K562 (cell line): Measurements from ENCODE around the gene ASPG. TPM values are rescaled to one million over a fixed set of nuclear protein-coding genes. Genes with fewer than 3 reads are reported as not detected.

ENCODE experiments used
- ATAC-seq: fragments of 200-7000 bp; cut with Tn5 transposase; 3 replicates; pipeline ENCODE4 v1.9.1; 2020; ENCODE audit warnings: moderate library complexity
- BruUV-seq: library from RNA; stranded (reverse); fragments of 400-500 nt; replicated peaks from 2 replicates; lab custom pipeline; 2021; lab: Mats Ljungman, UMichigan
- CTCF ChIA-PET: fragments of 300-600 bp; formaldehyde crosslinking; extraction: SDS; loops from one replicate; lab custom pipeline; 2021; ENCODE audit warnings: low intra/inter-chr PET ratio; lab: Yijun Ruan, JAX
- POLR2A ChIA-PET: fragments of 300-600, 350-650 bp; sonication (Branson Sonifier 250); formaldehyde crosslinking; extraction: SDS; loops from one replicate; lab custom pipeline; 2021; ENCODE audit warnings: antibody characterized with exemption, inconsistent platforms; lab: Yijun Ruan, JAX
- DNase-seq, 4 experiments: peaks; one replicate each; pipeline versions ENCODE4 v3.0.0 to v3.0.0-alpha.2; 2011 to 2018; ENCODE audit warnings: low spot score in 3 of 4, mixed read lengths in 3 of 4; ENCODE audit errors: extremely low read depth in 1 of 4
- FAIRE-seq: peaks from 2 replicates; lab custom pipeline; 2011; peaks lifted over from hg19 to GRCh38; lab: Jason Lieb, UNC
- H2AFZ ChIP-seq: 2 replicates; pipeline ENCODE4 v1.6.0; 2011; ENCODE audit warnings: low read depth, low read length, control low read depth, inconsistent platforms
- H3K27ac ChIP-seq: fragments of 200-600 bp; 3 replicates; pipeline ENCODE4 v1.8.0; 2011; ENCODE audit warnings: low read depth, mild to moderate bottlenecking, control low read depth, inconsistent platforms, low read length, moderate library complexity, mixed read lengths; ENCODE audit errors: extremely low read depth
- H3K27me3 ChIP-seq, 2 experiments: fragments of 300-600 bp in 1 of 2; 2 replicates in 1 of 2; 3 replicates in 1 of 2; pipeline versions ENCODE4 v1.6.0 to v1.8.0; 2011; ENCODE audit warnings: inconsistent platforms in 2 of 2, low read length in 2 of 2, mild to moderate bottlenecking in 1 of 2, mixed read lengths in 1 of 2, moderate library complexity in 1 of 2; ENCODE audit not compliant: control insufficient read depth in 2 of 2, insufficient read depth in 2 of 2
- H3K36me3 ChIP-seq: fragments of 300-600 bp; 3 replicates; pipeline ENCODE4 v1.8.0; 2011; ENCODE audit warnings: mild to moderate bottlenecking, low read length, inconsistent platforms; ENCODE audit not compliant: control insufficient read depth, insufficient read depth
- H3K4me1 ChIP-seq, 2 experiments: fragments of 200-600 bp in 1 of 2; replicated peaks in 1 of 2; 2 replicates in 1 of 2; 3 replicates in 1 of 2; pipeline versions ENCODE4 v1.5.1 to v1.8.0; 2011; ENCODE audit warnings: inconsistent platforms in 2 of 2, low read length in 2 of 2, mild to moderate bottlenecking in 1 of 2, mixed read lengths in 1 of 2, moderate library complexity in 1 of 2; ENCODE audit not compliant: control insufficient read depth in 2 of 2, insufficient read depth in 2 of 2
- H3K4me2 ChIP-seq: 2 replicates; pipeline ENCODE4 v1.6.1; 2011; ENCODE audit warnings: low read length, control low read depth, inconsistent platforms, mixed read lengths; ENCODE audit not compliant: insufficient read depth
- H3K4me3 ChIP-seq: fragments of 200-600 bp; sonication (generic), shearing (Covaris generic); 2 replicates; pipeline ENCODE4 v1.5.1; 2016; ENCODE audit warnings: control low read depth, inconsistent platforms
- H3K79me2 ChIP-seq: fragments of 200-600 bp; 3 replicates; pipeline ENCODE4 v1.8.0; 2011; ENCODE audit warnings: low read length, inconsistent platforms; ENCODE audit not compliant: control insufficient read depth, insufficient read depth
- H3K9ac ChIP-seq, 2 experiments: 2 replicates each; pipeline versions ENCODE4 v1.6.0 to v1.6.1; 2011; ENCODE audit warnings: low read depth in 2 of 2, low read length in 2 of 2, control low read depth in 1 of 2, inconsistent platforms in 1 of 2, mild to moderate bottlenecking in 1 of 2, mixed read lengths in 1 of 2; ENCODE audit not compliant: insufficient read depth in 1 of 2
- H3K9me1 ChIP-seq: one replicate; pipeline ENCODE4 v1.6.0; 2011; ENCODE audit warnings: inconsistent platforms, mild to moderate bottlenecking, low read length, moderate library complexity; ENCODE audit not compliant: control insufficient read depth, insufficient read depth
- H3K9me3 ChIP-seq: replicated peaks from 2 replicates; pipeline ENCODE4 v1.5.1; 2011; ENCODE audit warnings: low read depth, low read length, inconsistent platforms; ENCODE audit not compliant: control insufficient read depth, insufficient read depth
- H4K20me1 ChIP-seq: replicated peaks from 2 replicates; pipeline ENCODE4 v1.6.1; 2011; ENCODE audit warnings: low read length, inconsistent platforms, mixed read lengths; ENCODE audit not compliant: control insufficient read depth, insufficient read depth
- C11orf30 ChIP-seq: fragments of 450-650 bp; IDR thresholded peaks from 2 replicates; pipeline ENCODE4 v1.6.1; 2016; ENCODE audit warnings: low read depth, mild to moderate bottlenecking
- CXXC5 ChIP-seq: fragments of 250-450 bp; sonication (Bioruptor Pico); IDR thresholded peaks from 2 replicates; pipeline ENCODE4 v1.8.0; 2022; ENCODE audit warnings: inconsistent platforms, mild to moderate bottlenecking, moderate library complexity
- GABPB2 ChIP-seq: fragments of 250-450 bp; sonication (Bioruptor Pico); conservative IDR thresholded peaks from 2 replicates; pipeline ENCODE4 v1.5.1; 2021; ENCODE audit warnings: mild to moderate bottlenecking
- JUNB ChIP-seq: fragments of 450-650 bp; formaldehyde crosslinking; conservative IDR thresholded peaks from 2 replicates; pipeline ENCODE4 v1.4.0; 2020; ENCODE audit warnings: mild to moderate bottlenecking
- NR2C2 ChIP-seq, 2 experiments: fragments of 200-800 bp in 1 of 2; sonication (Bioruptor generic) in 1 of 2; sonication (generic) in 1 of 2; formaldehyde crosslinking in 1 of 2; IDR thresholded peaks; 2 replicates each; pipeline versions ENCODE4 v1.6.1 to v1.8.0; 2016 to 2022; ENCODE audit warnings: mild to moderate bottlenecking in 1 of 2, missing compliant biosample characterization in 1 of 2, missing genetic modification characterization in 1 of 2, missing genetic modification reagents in 1 of 2
- NRF1 ChIP-seq, 2 experiments: fragments of 450-650 bp; IDR thresholded peaks in 1 of 2; conservative IDR thresholded peaks in 1 of 2; 2 replicates each; pipeline ENCODE4 v1.6.1; 2014; ENCODE audit warnings: mild to moderate bottlenecking in 2 of 2
- SNRNP70 ChIP-seq: fragments of 200-400 bp; formaldehyde crosslinking; optimal IDR thresholded peaks from 2 replicates; pipeline ENCODE3; 2017; ENCODE audit warnings: low read depth, low read length
- SPI1 ChIP-seq: IDR thresholded peaks from 2 replicates; pipeline ENCODE4 v1.6.1; 2011; ENCODE audit warnings: low read depth, low read length, control low read depth, borderline replicate concordance
- SRSF1 ChIP-seq: fragments of 200-400 bp; formaldehyde crosslinking; IDR thresholded peaks from 2 replicates; pipeline ENCODE4 v1.6.1; 2017; ENCODE audit warnings: mild to moderate bottlenecking, low read depth, low read length, moderate library complexity
- TAF7 ChIP-seq: fragments of 450-650 bp; IDR thresholded peaks from 2 replicates; pipeline ENCODE4 v1.6.1; 2016; ENCODE audit warnings: missing genetic modification characterization, missing compliant biosample characterization
- WGBS: fragments of 100-300 bp; shearing (Covaris generic); methylation state at CpG from one replicate; pipeline ENCODE4 v1.1.6; 2016; ENCODE audit warnings: low coverage, mixed read lengths; ENCODE audit not compliant: insufficient coverage; ENCODE audit errors: missing lambda C conversion rate; 5-methylcytosine and 5-hydroxymethylcytosine counted together
- in situ Hi-C: fragments of 300-500 bp; cut with MboI; formaldehyde crosslinking; loops from 4 replicates; pipeline ENCODE4 v1.15.0; 2018; ENCODE audit warnings: inconsistent platforms, mixed read lengths
- intact Hi-C: fragments of 100-400 bp; cut with micrococcal nuclease; formaldehyde crosslinking; loops from 2 replicates; pipeline ENCODE4 v1.14.2; 2022
- polyA plus RNA-seq, 8 experiments: library from polyadenylated mRNA; depleted of rRNA in 4 of 8; stranded (reverse) in 5 of 8; unstranded in 3 of 8; fragments of >200 nt; fragmentation: Nextera tagmentation in 2 of 8; fragmentation: Illumina TruSeq in 1 of 8; extraction: Ambion mirVana in 2 of 8; extraction: Trizol in 1 of 8; gene quantifications; 2 replicates each; pipeline versions ENCODE4 v1.2.1 to v1.2.3, GENCODE V29; 2011 to 2014; ENCODE audit warnings: inconsistent platforms in 1 of 8, missing spikeins in 1 of 8
- total RNA-seq, 7 experiments: library from RNA; depleted of rRNA in 6 of 7; stranded (reverse); fragments of >200 nt in 6 of 7; fragmentation: Illumina TruSeq in 2 of 7; extraction: Trizol in 2 of 7; gene quantifications; 2 replicates each; pipeline versions ENCODE4 v1.2.1 to v1.2.3, GENCODE V29; 2011 to 2021; ENCODE audit warnings: low replicate concordance in 1 of 7
- TF ChIP-seq, protein P1 (sequence below): fragments of 450-650 bp; IDR thresholded peaks from 2 replicates; pipeline ENCODE4 v1.6.1; 2017; ENCODE audit warnings: antibody characterized with exemption

The ASPG gene
- total and polyA plus RNA-seq, 9 of the 15 experiments (the other 6 are each of a cell fraction or from before 2014, with no cell fraction given), result 0.18 TPM; not detected in 8

DNA sequence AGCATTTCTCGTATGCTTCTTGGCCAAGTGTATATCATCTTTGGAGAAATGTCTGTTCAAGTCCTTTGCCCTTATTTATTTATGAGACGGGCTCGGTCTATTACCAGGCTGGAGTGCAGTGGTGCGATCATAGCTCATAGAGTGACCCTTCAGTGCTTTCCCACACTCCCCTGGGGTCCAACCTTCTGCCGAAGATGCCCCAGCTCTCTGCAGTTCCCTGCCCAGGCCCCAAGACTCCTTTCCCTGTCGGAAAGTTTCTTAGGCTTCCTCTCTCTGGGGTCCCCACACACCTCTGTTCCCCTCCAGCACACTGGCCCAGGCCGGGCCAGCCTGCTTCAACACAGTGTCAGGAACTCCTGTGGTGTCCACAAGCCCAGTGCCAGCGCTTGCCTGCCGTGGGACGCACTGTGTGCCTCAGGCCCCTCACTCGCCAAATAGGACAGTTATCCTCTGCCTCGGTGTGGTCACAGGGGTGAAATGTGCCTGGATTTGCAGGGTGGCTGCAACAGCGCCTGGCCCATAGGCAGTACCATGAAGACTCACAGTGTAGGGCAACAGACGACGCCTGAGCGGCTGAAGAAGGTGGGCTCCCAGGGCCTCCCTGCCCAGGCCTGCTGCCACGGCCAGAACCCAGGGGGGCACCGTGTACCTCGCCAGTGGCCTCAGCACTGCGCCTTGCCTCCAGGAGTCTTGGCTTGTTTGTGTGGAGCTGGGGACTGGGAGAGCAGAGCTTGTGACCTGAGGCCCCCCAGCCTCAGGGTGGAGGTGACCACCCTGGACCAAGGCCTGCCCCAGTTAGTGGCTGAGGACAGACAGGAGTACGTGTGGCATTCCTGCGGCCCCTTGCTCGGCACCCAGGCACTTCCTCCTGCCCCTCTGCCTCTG, 4.9 kb upstream of the ASPG start:
- ChIA-PET CTCF (no interaction called here), POLR2A (no interaction called here)
- H3K4me1 ChIP-seq, result peaks cover 0 to 5% of the 10 kb centered on the region in 2 experiments; a peak in 2 of 5 replicates
- TF ChIP-seq SRSF1 (no peak), JUNB (CRISPR knock-in tag) (no peak), NRF1 (conservative IDR thresholded peaks at IDR 0.05 in 1 of 2, IDR thresholded peaks at IDR 0.05 in 1 of 2) (no peak), GABPB2 (CRISPR knock-in tag) (no peak), C11orf30 (no peak), NR2C2 (CRISPR knock-in tag; IDR thresholded peaks at IDR 0.05) (no peak), NR2C2 (tag; IDR thresholded peaks at IDR 0.05) (no peak), CXXC5 (CRISPR knock-in tag) (no peak), SNRNP70 (no peak), SPI1 (no peak), TAF7 (tag) (no peak)
- TF ChIP-seq, protein P1, sequence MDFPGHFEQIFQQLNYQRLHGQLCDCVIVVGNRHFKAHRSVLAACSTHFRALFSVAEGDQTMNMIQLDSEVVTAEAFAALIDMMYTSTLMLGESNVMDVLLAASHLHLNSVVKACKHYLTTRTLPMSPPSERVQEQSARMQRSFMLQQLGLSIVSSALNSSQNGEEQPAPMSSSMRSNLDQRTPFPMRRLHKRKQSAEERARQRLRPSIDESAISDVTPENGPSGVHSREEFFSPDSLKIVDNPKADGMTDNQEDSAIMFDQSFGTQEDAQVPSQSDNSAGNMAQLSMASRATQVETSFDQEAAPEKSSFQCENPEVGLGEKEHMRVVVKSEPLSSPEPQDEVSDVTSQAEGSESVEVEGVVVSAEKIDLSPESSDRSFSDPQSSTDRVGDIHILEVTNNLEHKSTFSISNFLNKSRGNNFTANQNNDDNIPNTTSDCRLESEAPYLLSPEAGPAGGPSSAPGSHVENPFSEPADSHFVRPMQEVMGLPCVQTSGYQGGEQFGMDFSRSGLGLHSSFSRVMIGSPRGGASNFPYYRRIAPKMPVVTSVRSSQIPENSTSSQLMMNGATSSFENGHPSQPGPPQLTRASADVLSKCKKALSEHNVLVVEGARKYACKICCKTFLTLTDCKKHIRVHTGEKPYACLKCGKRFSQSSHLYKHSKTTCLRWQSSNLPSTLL, result no peak

More for the DNA sequence above, 4.9 kb upstream of the ASPG start:
- Histone ChIP-seq H3K9ac (no peak overlapping the region), H3K36me3 (no peaks in the 10 kb centered on the region), H3K27me3 (peaks cover 0 to 10% of the 10 kb centered on the region in 2 experiments; a peak in 1 of 5 replicates), H3K9me1 (no peaks in the 10 kb centered on the region), H3K9me3 (no peaks in the 10 kb centered on the region), H2AFZ (no peak overlapping the region), H3K27ac (no peak overlapping the region), H3K79me2 (no peaks in the 10 kb centered on the region), H4K20me1 (no peaks in the 10 kb centered on the region), H3K4me2 (no peak overlapping the region), H3K4me3 (no peak overlapping the region)
- ATAC-seq, result no peak
- FAIRE-seq, result no peak
- 4% methylated on average over 21 of the region's 23 CpGs for WGBS
- in situ Hi-C loops (no loop called here), intact Hi-C loops (no loop called here)
- no peak for DNase-seq
- no TSS peak for BruUV-seq
